K562 (cell line): Measurements from ENCODE around the gene SELENOI. TPM values are rescaled to one million over a fixed set of nuclear protein-coding genes. Genes with fewer than 3 reads are reported as not detected.

Experiments
- CHD2 ChIP-seq: IDR thresholded peaks from 2 replicates; pipeline ENCODE4 v1.6.1; 2011; ENCODE audit warnings: low read depth, low read length
- CREM ChIP-seq: IDR thresholded peaks from 2 replicates; pipeline ENCODE4 v1.6.1; 2014; ENCODE audit warnings: antibody characterized with exemption, low read depth
- CTCF ChIP-seq, 3 experiments: IDR thresholded peaks in 2 of 3; conservative IDR thresholded peaks in 1 of 3; 2 replicates each; pipeline ENCODE4 v1.5.1; 2011 to 2012; ENCODE audit warnings: low read length in 3 of 3, mild to moderate bottlenecking in 3 of 3, control low read depth in 2 of 3, improper control_type of control experiment in 1 of 3, inconsistent platforms in 1 of 3, low read depth in 1 of 3, mixed read lengths in 1 of 3, moderate library complexity in 1 of 3; ENCODE audit not compliant: insufficient read depth in 2 of 3
- ESRRA ChIP-seq: fragments of 450-650 bp; IDR thresholded peaks from 2 replicates; pipeline ENCODE4 v1.6.1; 2014; ENCODE audit warnings: low read depth, mild to moderate bottlenecking, moderate library complexity, borderline replicate concordance
- GATAD2A ChIP-seq: fragments of 450-650 bp; IDR thresholded peaks from 2 replicates; pipeline ENCODE4 v1.6.1; 2017
- HCFC1 ChIP-seq: IDR thresholded peaks from 2 replicates; pipeline ENCODE4 v1.6.1; 2012; ENCODE audit warnings: low read depth, low read length, improper control_type of control experiment
- HOXB6 ChIP-seq: fragments of 250-450 bp; sonication (Bioruptor Pico); IDR thresholded peaks from 2 replicates; pipeline ENCODE4 v1.5.1; 2022; ENCODE audit warnings: mild to moderate bottlenecking, borderline replicate concordance
- KAT7 ChIP-seq: sonication (generic); formaldehyde crosslinking; IDR thresholded peaks from 2 replicates; pipeline ENCODE4 v1.8.0; 2022; ENCODE audit warnings: missing genetic modification reagents, mild to moderate bottlenecking, borderline replicate concordance
- NFATC3 ChIP-seq: fragments of 450-650 bp; IDR thresholded peaks from 2 replicates; pipeline ENCODE4 v1.6.1; 2017; ENCODE audit warnings: mild to moderate bottlenecking
- NFE2L1 ChIP-seq: fragments of 450-650 bp; IDR thresholded peaks from 2 replicates; pipeline ENCODE4 v1.6.1; 2016; ENCODE audit warnings: missing genetic modification characterization, low read depth, mild to moderate bottlenecking, missing compliant biosample characterization, moderate library complexity, borderline replicate concordance
- POLR2B ChIP-seq: fragments of 450-650 bp; IDR thresholded peaks from 2 replicates; pipeline ENCODE4 v1.6.1; 2018; ENCODE audit warnings: low read depth; ENCODE audit not compliant: partially characterized antibody
- PTRF ChIP-seq: fragments of 450-650 bp; IDR thresholded peaks from 2 replicates; pipeline ENCODE4 v1.6.1; 2016; ENCODE audit warnings: mild to moderate bottlenecking, missing genetic modification characterization, missing compliant biosample characterization
- RBM34 ChIP-seq: fragments of 200-400 bp; formaldehyde crosslinking; IDR thresholded peaks from 2 replicates; pipeline ENCODE4 v1.6.1; 2018; ENCODE audit warnings: low read length, borderline replicate concordance; ENCODE audit not compliant: insufficient read depth
- ZBTB11 ChIP-seq, 3 experiments: fragments of 200-800 bp in 1 of 3; fragments of 250-450 bp in 1 of 3; fragments of 450-650 bp in 1 of 3; sonication (Bioruptor Pico) in 1 of 3; sonication (Bioruptor generic) in 1 of 3; formaldehyde crosslinking in 1 of 3; IDR thresholded peaks; 2 replicates each; pipeline versions ENCODE4 v1.6.1 to v1.8.0; 2016 to 2022; ENCODE audit warnings: mild to moderate bottlenecking in 2 of 3, missing genetic modification characterization in 2 of 3, missing compliant biosample characterization in 1 of 3, moderate library complexity in 1 of 3
- ZNF263 ChIP-seq: sonication (generic); formaldehyde crosslinking; IDR thresholded peaks from 2 replicates; pipeline ENCODE4 v1.8.0; 2022; ENCODE audit warnings: mild to moderate bottlenecking, missing genetic modification reagents, borderline replicate concordance
- ZNF311 ChIP-seq: fragments of 250-450 bp; sonication (Bioruptor Pico); IDR thresholded peaks from 2 replicates; pipeline ENCODE4 v1.4.0; 2020; ENCODE audit warnings: mild to moderate bottlenecking, moderate library complexity
- ZNF551 ChIP-seq: fragments of 250-450 bp; sonication (Bioruptor Pico); IDR thresholded peaks from 2 replicates; pipeline ENCODE4 v1.5.0; 2021; ENCODE audit warnings: mild to moderate bottlenecking, moderate library complexity
- polyA plus RNA-seq, 8 experiments: library from polyadenylated mRNA; depleted of rRNA in 4 of 8; stranded (reverse) in 5 of 8; unstranded in 3 of 8; fragments of >200 nt; fragmentation: Nextera tagmentation in 2 of 8; fragmentation: Illumina TruSeq in 1 of 8; extraction: Ambion mirVana in 2 of 8; extraction: Trizol in 1 of 8; gene quantifications; 2 replicates each; pipeline versions ENCODE4 v1.2.1 to v1.2.3, GENCODE V29; 2011 to 2014; ENCODE audit warnings: inconsistent platforms in 1 of 8, missing spikeins in 1 of 8
- total RNA-seq, 7 experiments: library from RNA; depleted of rRNA in 6 of 7; stranded (reverse); fragments of >200 nt in 6 of 7; fragmentation: Illumina TruSeq in 2 of 7; extraction: Trizol in 2 of 7; gene quantifications; 2 replicates each; pipeline versions ENCODE4 v1.2.1 to v1.2.3, GENCODE V29; 2011 to 2021; ENCODE audit warnings: low replicate concordance in 1 of 7
- TF ChIP-seq, protein P1 (sequence below): sonication (generic); formaldehyde crosslinking; IDR thresholded peaks from 2 replicates; pipeline ENCODE4 v1.5.0; 2020; ENCODE audit warnings: missing genetic modification reagents
- TF ChIP-seq, protein P2 (sequence below): fragments of 450-650 bp; IDR thresholded peaks from 2 replicates; pipeline ENCODE4 v1.6.1; 2016
- TF ChIP-seq, protein P3 (sequence below): fragments of 450-650 bp; IDR thresholded peaks from 2 replicates; pipeline ENCODE4 v1.6.1; 2018; ENCODE audit warnings: mild to moderate bottlenecking, low read depth; ENCODE audit not compliant: partially characterized antibody

The SELENOI gene
- total and polyA plus RNA-seq, 9 of the 15 experiments (the other 6 are each of a cell fraction or from before 2014, with no cell fraction given): 9.6 to 46.9 (median 24.4) TPM

DNA sequence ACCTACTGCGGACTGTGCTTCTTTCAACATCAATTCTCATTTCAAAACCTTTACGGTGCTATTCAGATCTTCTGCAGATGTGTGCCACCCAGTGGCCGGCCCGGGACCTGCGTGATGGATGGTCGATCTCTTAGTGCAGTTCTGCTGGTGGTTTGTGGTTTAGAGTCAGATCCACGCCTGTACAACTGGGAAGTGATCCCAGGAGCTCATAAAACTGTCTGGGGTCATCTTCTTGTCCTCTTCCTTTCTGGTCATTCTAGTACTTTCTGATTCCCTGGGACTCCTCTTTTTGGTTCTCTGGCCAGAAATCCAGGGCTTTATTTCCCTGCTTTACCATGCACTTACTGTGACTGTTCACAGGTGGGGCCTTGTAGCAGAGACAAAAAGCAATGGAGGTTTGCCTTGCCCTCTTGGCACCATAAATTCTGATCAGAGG, 15.8 kb upstream of the SELENOI start (continued):
- TF ChIP-seq ZBTB11 (CRISPR knock-in tag; IDR thresholded peaks at IDR 0.05) (no peak), CHD2 (no peak), RBM34 (no peak), HCFC1 (no peak), PTRF (tag) (no peak), POLR2B (no peak), ZNF551 (CRISPR knock-in tag) (no peak), HOXB6 (CRISPR knock-in tag) (no peak), ESRRA (peak; percentile 69; the same call in 1 of the 2 replicates), KAT7 (no peak), ZNF263 (CRISPR knock-in tag) (0 out of 2 replicates have a peak, but pooled peaks have one; percentile 34), GATAD2A (no peak), CREM (peak; percentile 53; the same call in 1 of the 2 replicates), NFE2L1 (no peak), NFATC3 (no peak), ZNF311 (no peak), CTCF (IDR thresholded peaks at IDR 0.05 in 2 of 3, conservative IDR thresholded peaks at IDR 0.05 in 1 of 3; ENCODE audit: insufficient read depth in 2 of 3, low read depth in 1 of 3, low read length in 3 of 3) (peak; percentile 80 to 95 (median 93))
- TF ChIP-seq, protein P1, sequence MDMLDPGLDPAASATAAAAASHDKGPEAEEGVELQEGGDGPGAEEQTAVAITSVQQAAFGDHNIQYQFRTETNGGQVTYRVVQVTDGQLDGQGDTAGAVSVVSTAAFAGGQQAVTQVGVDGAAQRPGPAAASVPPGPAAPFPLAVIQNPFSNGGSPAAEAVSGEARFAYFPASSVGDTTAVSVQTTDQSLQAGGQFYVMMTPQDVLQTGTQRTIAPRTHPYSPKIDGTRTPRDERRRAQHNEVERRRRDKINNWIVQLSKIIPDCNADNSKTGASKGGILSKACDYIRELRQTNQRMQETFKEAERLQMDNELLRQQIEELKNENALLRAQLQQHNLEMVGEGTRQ (CRISPR knock-in tag): no peak
- TF ChIP-seq, protein P2, sequence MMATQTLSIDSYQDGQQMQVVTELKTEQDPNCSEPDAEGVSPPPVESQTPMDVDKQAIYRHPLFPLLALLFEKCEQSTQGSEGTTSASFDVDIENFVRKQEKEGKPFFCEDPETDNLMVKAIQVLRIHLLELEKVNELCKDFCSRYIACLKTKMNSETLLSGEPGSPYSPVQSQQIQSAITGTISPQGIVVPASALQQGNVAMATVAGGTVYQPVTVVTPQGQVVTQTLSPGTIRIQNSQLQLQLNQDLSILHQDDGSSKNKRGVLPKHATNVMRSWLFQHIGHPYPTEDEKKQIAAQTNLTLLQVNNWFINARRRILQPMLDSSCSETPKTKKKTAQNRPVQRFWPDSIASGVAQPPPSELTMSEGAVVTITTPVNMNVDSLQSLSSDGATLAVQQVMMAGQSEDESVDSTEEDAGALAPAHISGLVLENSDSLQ: peak; percentile 43; the same call in 1 of the 2 replicates
- TF ChIP-seq, protein P3, sequence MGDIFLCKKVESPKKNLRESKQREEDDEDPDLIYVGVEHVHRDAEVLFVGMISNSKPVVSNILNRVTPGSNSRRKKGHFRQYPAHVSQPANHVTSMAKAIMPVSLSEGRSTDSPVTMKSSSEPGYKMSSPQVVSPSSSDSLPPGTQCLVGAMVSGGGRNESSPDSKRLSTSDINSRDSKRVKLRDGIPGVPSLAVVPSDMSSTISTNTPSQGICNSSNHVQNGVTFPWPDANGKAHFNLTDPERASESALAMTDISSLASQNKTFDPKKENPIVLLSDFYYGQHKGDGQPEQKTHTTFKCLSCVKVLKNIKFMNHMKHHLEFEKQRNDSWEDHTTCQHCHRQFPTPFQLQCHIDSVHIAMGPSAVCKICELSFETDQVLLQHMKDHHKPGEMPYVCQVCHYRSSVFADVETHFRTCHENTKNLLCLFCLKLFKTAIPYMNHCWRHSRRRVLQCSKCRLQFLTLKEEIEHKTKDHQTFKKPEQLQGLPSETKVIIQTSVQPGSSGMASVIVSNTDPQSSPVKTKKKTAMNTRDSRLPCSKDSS: no peak
